HG03095 (cell line): ENCODE results near the gene PDE4DIP.
"Not testable (repeated sequence)": the region's sequence is repeated elsewhere in the genome, so short reads cannot be mapped to it uniquely, and the experiment has no call there.

Source experiments
- ATAC-seq: cut with Tn5 transposase; IDR thresholded peaks from one replicate; pipeline ENCODE4 v1.9.1; 2021; ENCODE audit warnings: moderate library complexity; ENCODE audit not compliant: unreplicated experiment

Gene PDE4DIP

DNA sequence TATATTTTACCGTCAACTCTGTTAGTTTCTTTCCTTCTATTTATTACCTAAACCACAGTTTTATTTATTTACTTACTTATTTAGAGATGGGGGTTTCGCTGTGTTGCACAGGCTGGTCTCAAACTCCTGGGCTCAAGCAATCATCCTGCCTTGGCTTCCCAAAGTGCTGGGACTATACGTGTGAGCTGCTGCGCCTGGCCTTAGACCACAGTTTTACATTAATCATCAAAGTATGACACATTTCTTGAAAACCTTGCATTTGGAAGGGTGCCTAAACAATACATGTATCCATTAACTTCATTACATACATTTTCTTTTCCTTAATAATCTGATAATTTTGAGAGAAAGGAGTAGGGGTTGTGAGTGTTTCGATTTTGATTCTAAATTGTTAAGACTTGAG, 124.9 kb downstream of the PDE4DIP start:
- not testable (repeated sequence) for ATAC-seq

DNA sequence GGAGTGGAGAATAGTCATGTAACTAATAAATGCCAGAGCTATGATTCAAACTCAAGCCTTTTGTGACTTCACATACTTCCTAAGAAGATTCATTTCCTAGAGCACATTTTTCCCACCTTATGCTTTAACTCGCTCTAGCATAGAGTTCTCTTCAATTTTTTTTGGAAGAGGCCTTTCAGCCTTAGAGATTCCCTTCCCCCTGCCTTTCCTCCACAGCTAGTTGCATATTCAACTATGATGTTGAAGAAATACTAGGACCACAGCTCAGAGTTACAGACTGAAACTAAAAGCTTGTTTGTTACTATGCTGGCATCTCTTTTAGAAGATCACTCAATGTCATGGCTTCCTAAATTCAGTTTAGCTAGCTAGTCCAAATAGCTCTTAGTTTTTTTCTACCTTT, 131.2 kb downstream of the PDE4DIP start:
- ATAC-seq = not testable (repeated sequence)

GRCh38 chr1:148975866-148976537, 131.8 kb downstream of the PDE4DIP start:
- not testable (repeated sequence) for ATAC-seq

GRCh38 chr1:148977785-148978184, 133.6 kb downstream of the PDE4DIP start:
- not testable (repeated sequence) for ATAC-seq

DNA sequence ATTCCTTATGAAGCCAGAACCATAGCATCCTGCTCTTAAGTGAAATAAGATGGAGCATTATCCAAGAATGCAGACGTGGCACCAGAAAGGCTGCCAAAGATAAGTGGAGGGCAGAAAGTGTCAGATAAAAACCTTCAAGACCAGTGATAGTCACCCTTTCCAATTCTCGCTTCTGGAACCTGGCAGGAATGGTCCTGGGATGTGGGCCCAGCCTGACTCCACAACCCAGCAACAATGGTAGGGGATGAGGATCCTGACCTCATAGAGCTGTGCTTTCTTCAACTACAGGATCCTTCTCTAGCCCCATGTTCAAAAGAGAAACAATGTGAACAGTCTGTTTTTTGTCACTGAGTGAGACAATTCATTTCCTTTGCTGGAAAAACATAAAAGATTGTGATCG, 145.2 kb downstream of the PDE4DIP start:
- not testable (repeated sequence) for ATAC-seq

DNA sequence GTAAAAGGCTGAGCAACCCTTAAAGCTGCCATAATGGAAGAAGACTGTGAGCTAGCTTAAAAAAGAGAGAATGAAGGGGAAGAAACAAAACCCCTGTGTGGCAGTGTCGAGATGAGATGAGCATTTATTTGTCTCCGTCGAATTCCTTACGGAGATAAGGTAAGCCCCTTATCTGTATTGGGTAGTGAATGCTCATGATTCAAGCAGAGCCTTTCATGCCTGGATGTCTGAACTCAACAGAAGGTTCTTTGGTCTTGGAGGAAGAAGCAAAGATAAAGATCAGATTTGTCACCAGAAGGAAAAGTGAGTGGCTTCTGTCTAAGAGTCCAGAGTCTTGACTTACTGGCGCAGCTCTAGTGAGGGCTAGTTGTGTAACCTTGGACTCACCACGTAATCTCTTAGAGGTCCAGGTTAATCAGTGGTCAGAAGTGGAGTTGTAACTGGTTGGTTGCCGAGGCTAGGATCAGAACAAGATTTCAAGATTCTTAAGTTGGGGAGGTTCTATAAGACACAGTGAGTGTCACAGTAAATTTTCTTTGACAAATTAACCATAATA, 146.1 kb downstream of the PDE4DIP start:
- not testable (repeated sequence) for ATAC-seq

GRCh38 chr1:148991818-148992217, 147.6 kb downstream of the PDE4DIP start:
- ATAC-seq = not testable (repeated sequence)

GRCh38 chr1:148992364-148992763, 148.1 kb downstream of the PDE4DIP start:
- ATAC-seq = not testable (repeated sequence)

DNA sequence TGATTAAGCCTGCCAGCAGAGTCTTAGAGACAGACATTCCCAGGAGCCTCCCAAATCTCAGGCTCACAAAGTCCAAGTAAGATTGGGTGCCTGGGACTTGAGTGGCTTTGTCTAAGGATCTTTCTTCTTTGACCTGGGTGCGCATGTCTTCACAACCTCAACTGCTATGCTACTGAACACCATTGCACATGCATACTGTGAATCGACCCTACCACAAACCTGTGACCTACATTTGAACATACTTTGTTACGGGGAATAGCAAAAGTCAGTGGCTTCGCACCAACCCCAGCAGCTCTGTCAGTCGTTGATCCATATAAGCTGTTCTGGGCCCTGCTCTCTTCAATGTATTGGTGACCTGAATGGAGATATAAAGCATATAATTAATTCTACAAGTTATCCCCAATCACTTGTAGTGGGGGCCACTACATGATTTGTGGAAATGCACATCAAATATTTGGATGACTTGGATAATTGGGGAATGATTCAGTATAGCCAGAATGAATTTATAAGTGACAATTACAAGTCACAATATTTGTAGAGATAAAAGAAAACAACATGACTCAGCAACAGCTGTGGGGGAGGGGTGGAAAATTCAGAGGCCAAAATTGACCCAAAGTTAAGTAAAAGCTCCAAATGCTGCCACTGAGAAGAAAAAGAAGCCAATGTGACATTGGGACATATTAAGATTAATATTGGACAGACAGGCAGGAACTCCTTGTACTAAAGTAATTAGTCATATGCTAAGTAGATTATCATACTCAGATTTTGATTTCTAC, 152.4 kb downstream of the PDE4DIP start:
- ATAC-seq = not testable (repeated sequence)

- ATAC-seq = not testable (repeated sequence)
Measured at GRCh38 chr1:148997405-148997804, 153.2 kb downstream of the PDE4DIP start.

DNA sequence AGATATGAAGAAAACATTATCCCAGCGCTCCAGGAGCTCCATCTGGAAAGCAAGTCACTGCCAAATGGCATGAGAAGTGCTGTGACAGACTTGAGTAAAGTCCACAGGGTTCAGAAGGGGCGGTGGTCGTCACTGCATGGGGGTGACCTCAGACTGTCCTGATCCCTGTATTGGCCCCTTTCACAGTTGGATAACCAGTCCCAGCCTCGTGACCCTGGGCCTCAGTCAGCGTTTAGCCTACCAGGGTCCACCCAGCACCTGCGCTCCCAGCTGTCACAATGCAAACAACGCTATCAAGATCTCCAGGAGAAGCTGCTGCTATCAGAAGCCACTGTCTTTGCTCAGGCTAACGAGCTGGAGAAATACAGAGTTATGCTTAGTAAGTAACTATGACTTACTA, 158.4 kb downstream of the PDE4DIP start:
- ATAC-seq = not testable (repeated sequence)

- not testable (repeated sequence) for ATAC-seq
Measured at GRCh38 chr1:149008326-149008725, 164.1 kb downstream of the PDE4DIP start.

GRCh38 chr1:149008769-149009168, 164.5 kb downstream of the PDE4DIP start:
- ATAC-seq = not testable (repeated sequence)

GRCh38 chr1:149009761-149010160, 165.5 kb downstream of the PDE4DIP start:
- ATAC-seq = not testable (repeated sequence)

DNA sequence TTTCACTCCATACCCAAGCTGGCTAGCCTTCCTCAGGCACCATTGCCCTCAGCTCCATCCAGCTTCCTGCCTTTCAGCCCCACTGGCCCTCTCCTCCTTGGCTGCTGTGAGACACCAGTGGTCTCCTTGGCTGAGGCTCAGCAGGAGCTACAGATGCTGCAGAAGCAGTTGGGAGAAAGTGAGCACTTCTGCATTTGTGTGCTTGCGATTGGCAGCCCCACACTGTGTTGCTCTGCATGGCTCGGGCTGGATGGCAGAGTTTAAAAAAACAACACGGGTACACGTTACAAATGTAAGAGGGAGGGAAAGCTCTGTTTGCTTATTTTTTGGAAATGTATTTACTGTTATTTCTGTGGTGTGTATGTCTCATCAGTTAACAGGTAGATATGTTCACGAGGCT, 168.4 kb downstream of the PDE4DIP start:
- not testable (repeated sequence) for ATAC-seq

- not testable (repeated sequence) for ATAC-seq
Measured at GRCh38 chr1:149013513-149013912, 169.3 kb downstream of the PDE4DIP start.

DNA sequence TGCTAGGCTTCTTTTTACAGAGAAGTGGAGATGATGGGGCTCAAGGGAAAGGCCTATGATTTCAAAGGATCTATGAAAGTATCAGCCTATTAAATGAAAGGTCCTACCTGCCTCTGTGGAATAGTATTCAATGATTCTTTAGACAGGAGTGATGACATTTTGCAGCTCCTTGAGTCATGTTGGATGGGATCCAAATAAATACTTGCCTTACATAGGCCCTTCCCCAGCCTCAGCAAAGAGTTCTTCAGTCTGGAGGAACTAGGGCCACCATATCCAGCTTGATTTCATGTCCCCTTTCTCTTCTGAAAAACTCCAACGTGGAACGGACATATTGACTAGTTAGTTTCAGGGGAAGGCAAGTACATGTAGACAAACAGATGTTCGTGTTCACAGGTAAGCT, 171.3 kb downstream of the PDE4DIP start:
- ATAC-seq = not testable (repeated sequence)

DNA sequence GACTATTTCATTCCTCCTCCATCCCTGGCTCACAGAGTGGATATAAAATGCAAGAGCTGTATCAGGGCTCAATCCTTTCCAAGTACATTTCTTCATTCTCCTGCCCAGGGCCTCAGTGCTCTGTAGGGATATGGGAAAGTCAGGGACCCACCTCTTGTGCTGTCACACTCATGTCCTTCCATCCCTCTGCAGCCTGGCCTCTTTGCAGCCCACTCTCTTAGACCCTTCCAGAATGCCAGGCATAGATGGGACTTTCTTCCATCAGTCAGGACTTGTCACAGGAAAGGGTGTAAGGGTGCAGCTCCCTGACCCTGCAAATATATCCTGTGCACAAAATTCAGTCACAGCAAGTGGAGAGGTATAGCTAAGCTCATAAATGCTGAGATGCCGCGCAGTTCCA, 172.4 kb downstream of the PDE4DIP start:
- not testable (repeated sequence) for ATAC-seq

- ATAC-seq = not testable (repeated sequence)
Measured at GRCh38 chr1:149018577-149018976, 174.3 kb downstream of the PDE4DIP start.

DNA sequence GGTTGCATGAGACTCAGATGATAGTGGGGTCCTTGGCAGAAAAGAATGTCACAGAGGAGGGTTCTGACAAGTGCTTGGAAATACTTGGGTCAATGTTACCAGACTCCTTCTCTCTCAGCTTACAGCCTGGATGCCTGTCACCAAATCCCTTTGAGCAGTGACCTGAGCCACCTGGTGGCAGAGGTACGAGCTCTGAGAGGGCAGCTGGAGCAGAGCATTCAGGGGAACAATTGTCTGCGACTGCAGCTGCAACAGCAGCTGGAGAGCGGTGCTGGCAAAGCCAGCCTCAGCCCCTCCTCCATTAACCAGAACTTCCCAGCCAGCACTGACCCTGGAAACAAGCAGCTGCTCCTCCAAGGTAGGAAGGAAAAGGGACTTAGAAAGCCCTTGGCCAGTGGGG, 180.1 kb downstream of the PDE4DIP start:
- not testable (repeated sequence) for ATAC-seq

- ATAC-seq = not testable (repeated sequence)
Measured at GRCh38 chr1:149033916-149034315, 189.7 kb downstream of the PDE4DIP start.

DNA sequence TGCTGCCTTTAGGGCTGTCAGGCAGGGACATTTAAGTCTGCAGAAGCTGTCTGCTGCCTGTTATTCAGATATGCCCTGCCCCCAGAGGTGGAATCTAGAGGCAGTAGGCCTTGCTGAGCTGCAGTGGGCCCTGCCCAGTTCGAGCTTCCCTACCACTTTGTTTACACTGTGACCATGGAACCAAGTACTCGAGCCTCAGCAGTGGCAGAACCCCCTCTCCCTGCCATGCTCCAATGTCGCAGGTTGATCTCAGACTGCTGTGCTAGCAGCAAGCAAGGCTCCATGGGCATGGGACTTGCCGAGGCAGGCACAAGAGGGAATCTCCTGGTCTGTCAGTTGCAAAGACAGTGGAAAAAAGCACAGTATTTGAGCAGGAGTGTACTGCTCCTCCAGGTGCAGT, 198.8 kb downstream of the PDE4DIP start:
- ATAC-seq = not testable (repeated sequence)
